Liver (tissue), 9 donors: ENCODE measurements around the gene MAP4K1. TPM values are rescaled to one million over a fixed set of nuclear protein-coding genes. Genes with fewer than 3 reads are reported as not detected.

Experiments used
- DNase-seq: peaks from one replicate; pipeline ENCODE4 v3.0.0-alpha.2; 2017; ENCODE audit warnings: low spot score
- H3K27ac ChIP-seq, 2 donors: one replicate each; pipeline ENCODE4 v1.7.0; 2013; ENCODE audit warnings: inconsistent platforms in 2 of 2, low read length in 2 of 2, control low read depth in 1 of 2, low read depth in 1 of 2, mild to moderate bottlenecking in 1 of 2
- H3K27me3 ChIP-seq, 4 donors: one replicate each; pipeline versions ENCODE4 v1.6.1 to v1.7.0; 2013; ENCODE audit warnings: low read length in 3 of 4, inconsistent platforms in 1 of 4, mild to moderate bottlenecking in 1 of 4, moderate library complexity in 1 of 4; ENCODE audit not compliant: control insufficient read depth in 4 of 4, insufficient read depth in 4 of 4
- H3K36me3 ChIP-seq, 4 donors: one replicate each; pipeline versions ENCODE4 v1.6.1 to v1.7.0; 2013; ENCODE audit warnings: low read length in 3 of 4, mild to moderate bottlenecking in 3 of 4, low read depth in 1 of 4, moderate library complexity in 1 of 4; ENCODE audit not compliant: control insufficient read depth in 4 of 4, insufficient read depth in 3 of 4
- H3K4me1 ChIP-seq, 4 donors: one replicate each; pipeline versions ENCODE4 v1.6.1 to v1.7.0; 2013; ENCODE audit warnings: low read length in 3 of 4, mild to moderate bottlenecking in 3 of 4, moderate library complexity in 1 of 4; ENCODE audit not compliant: control insufficient read depth in 4 of 4, insufficient read depth in 4 of 4
- H3K4me3 ChIP-seq, 3 donors: one replicate each; pipeline versions ENCODE4 v1.6.1 to v1.7.0; 2013; ENCODE audit warnings: low read length in 3 of 3, control low read depth in 1 of 3, low read depth in 1 of 3, mild to moderate bottlenecking in 1 of 3
- H3K9ac ChIP-seq, 2 donors: one replicate each; pipeline ENCODE4 v1.7.0; 2013; ENCODE audit warnings: low read length in 2 of 2, mild to moderate bottlenecking in 2 of 2, moderate library complexity in 2 of 2, control low read depth in 1 of 2, low read depth in 1 of 2
- H3K9me3 ChIP-seq, 4 donors: one replicate each; pipeline versions ENCODE4 v1.6.1 to v1.7.0; 2013; ENCODE audit warnings: low read length in 3 of 4; ENCODE audit not compliant: control insufficient read depth in 4 of 4
- EGR1 ChIP-seq, 2 donors: IDR thresholded peaks; 2 replicates each; pipeline ENCODE4 v1.6.1; 2016 to 2018; ENCODE audit warnings: antibody characterized with exemption in 2 of 2, low read depth in 2 of 2
- FOXA1 ChIP-seq: IDR thresholded peaks from 2 replicates; pipeline ENCODE4 v1.6.1; 2016; ENCODE audit warnings: antibody characterized with exemption
- FOXA2 ChIP-seq: IDR thresholded peaks from 2 replicates; pipeline ENCODE4 v1.6.1; 2016; ENCODE audit warnings: antibody characterized with exemption
- GABPA ChIP-seq, 2 donors: IDR thresholded peaks in 1 of 2; conservative IDR thresholded peaks in 1 of 2; 2 replicates each; pipeline ENCODE4 v1.6.1; 2016; ENCODE audit warnings: antibody characterized with exemption in 2 of 2, mild to moderate bottlenecking in 1 of 2, moderate library complexity in 1 of 2
- HNF4A ChIP-seq, 2 donors: conservative IDR thresholded peaks; 2 replicates each; pipeline ENCODE4 v1.6.1; 2016; ENCODE audit warnings: antibody characterized with exemption in 2 of 2, mild to moderate bottlenecking in 2 of 2
- HNF4G ChIP-seq: IDR thresholded peaks from 2 replicates; pipeline ENCODE4 v1.6.1; 2016; ENCODE audit warnings: antibody characterized with exemption
- JUND ChIP-seq, 2 donors: IDR thresholded peaks; 2 replicates each; pipeline ENCODE4 v1.6.1; 2016; ENCODE audit warnings: antibody characterized with exemption in 2 of 2
- NR2F2 ChIP-seq: IDR thresholded peaks from 2 replicates; pipeline ENCODE4 v1.6.1; 2016; ENCODE audit warnings: antibody characterized with exemption
- RAD21 ChIP-seq, 2 donors: IDR thresholded peaks; 2 replicates each; pipeline ENCODE4 v1.6.1; 2016; ENCODE audit warnings: antibody characterized with exemption in 2 of 2, mild to moderate bottlenecking in 2 of 2
- RXRA ChIP-seq, 2 donors: IDR thresholded peaks; 2 replicates each; pipeline ENCODE4 v1.6.1; 2017 to 2018; ENCODE audit warnings: antibody characterized with exemption in 2 of 2, mild to moderate bottlenecking in 1 of 2
- SP1 ChIP-seq: IDR thresholded peaks from 2 replicates; pipeline ENCODE4 v1.6.1; 2018; ENCODE audit warnings: antibody characterized with exemption, mild to moderate bottlenecking
- TAF1 ChIP-seq: conservative IDR thresholded peaks from 2 replicates; pipeline ENCODE4 v1.6.1; 2016; ENCODE audit warnings: antibody characterized with exemption, mild to moderate bottlenecking
- YY1 ChIP-seq: IDR thresholded peaks from 2 replicates; pipeline ENCODE4 v1.6.1; 2016; ENCODE audit warnings: antibody characterized with exemption, mild to moderate bottlenecking
- ZBTB33 ChIP-seq: IDR thresholded peaks from 2 replicates; pipeline ENCODE4 v1.6.1; 2016; ENCODE audit warnings: antibody characterized with exemption
- WGBS: extraction: QIAGEN DNeasy Blood & Tissue Kit; methylation state at CpG from one replicate; pipeline ENCODE4 v1.1.7; 2013; 5-methylcytosine and 5-hydroxymethylcytosine counted together
- polyA plus RNA-seq, 2 donors: library from polyadenylated mRNA; stranded (reverse) in 1 of 2; unstranded in 1 of 2; fragments of 200-250 nt in 1 of 2; fragments of >200 nt in 1 of 2; fragmentation: Nextera tagmentation in 1 of 2; extraction: Ambion mirVana in 1 of 2; gene quantifications; one replicate each; pipeline versions ENCODE4 v1.2.1 to v1.2.3, GENCODE V29; 2013 to 2015
- total RNA-seq, 2 donors: library from RNA; depleted of rRNA; stranded (reverse); fragments of >200 nt; gene quantifications; one replicate each; pipeline ENCODE4 v1.2.3, GENCODE V29; 2014
- TF ChIP-seq, protein P1 (sequence below): IDR thresholded peaks from 2 replicates; pipeline ENCODE4 v1.6.1; 2016; ENCODE audit warnings: antibody characterized with exemption, mild to moderate bottlenecking
- TF ChIP-seq, protein P2 (sequence below): fragments of 150-350 bp; IDR thresholded peaks from 2 replicates; pipeline ENCODE4 v1.5.1; 2017; ENCODE audit warnings: improper control_type of control experiment, low read depth, low read length; ENCODE audit not compliant: missing input control
- TF ChIP-seq, protein P3 (sequence below): IDR thresholded peaks from 2 replicates; pipeline ENCODE4 v1.6.1; 2016; ENCODE audit warnings: antibody characterized with exemption
- TF ChIP-seq, protein P4 (sequence below): IDR thresholded peaks from 2 replicates; pipeline ENCODE4 v1.6.1; 2016; ENCODE audit warnings: antibody characterized with exemption
- donor health status: healthy.
- donor health status: healthy.
- donor health status: healthy.
- donor health status: healthy.
- donor health status: healthy.

MAP4K1 gene
- total and polyA plus RNA-seq, 4 donors: 0.89 to 3.1 (median 1.9) TPM

DNA sequence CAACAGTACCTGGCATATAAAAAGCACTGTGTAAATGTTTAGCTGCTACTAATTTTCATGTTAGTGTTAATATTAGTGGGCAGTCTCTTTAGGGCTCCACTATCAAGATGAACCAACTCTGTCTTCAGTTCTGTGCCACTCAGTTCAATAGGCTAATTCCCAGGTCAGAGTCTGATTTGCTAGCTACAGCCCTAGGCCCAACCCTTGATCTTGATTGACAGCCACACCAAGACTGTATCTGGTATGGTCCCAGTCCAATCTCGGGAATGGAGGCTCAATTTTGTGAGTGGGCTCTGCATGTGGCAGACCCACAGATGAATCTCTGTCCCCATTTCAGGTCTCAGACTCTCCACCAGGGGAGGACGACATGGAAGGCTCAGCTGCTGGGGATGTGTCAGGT, 46.1 kb downstream of the MAP4K1 start (continued):
- TF ChIP-seq, protein P1, sequence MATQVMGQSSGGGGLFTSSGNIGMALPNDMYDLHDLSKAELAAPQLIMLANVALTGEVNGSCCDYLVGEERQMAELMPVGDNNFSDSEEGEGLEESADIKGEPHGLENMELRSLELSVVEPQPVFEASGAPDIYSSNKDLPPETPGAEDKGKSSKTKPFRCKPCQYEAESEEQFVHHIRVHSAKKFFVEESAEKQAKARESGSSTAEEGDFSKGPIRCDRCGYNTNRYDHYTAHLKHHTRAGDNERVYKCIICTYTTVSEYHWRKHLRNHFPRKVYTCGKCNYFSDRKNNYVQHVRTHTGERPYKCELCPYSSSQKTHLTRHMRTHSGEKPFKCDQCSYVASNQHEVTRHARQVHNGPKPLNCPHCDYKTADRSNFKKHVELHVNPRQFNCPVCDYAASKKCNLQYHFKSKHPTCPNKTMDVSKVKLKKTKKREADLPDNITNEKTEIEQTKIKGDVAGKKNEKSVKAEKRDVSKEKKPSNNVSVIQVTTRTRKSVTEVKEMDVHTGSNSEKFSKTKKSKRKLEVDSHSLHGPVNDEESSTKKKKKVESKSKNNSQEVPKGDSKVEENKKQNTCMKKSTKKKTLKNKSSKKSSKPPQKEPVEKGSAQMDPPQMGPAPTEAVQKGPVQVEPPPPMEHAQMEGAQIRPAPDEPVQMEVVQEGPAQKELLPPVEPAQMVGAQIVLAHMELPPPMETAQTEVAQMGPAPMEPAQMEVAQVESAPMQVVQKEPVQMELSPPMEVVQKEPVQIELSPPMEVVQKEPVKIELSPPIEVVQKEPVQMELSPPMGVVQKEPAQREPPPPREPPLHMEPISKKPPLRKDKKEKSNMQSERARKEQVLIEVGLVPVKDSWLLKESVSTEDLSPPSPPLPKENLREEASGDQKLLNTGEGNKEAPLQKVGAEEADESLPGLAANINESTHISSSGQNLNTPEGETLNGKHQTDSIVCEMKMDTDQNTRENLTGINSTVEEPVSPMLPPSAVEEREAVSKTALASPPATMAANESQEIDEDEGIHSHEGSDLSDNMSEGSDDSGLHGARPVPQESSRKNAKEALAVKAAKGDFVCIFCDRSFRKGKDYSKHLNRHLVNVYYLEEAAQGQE: no peak
- no peak for TF ChIP-seq ZBTB33
- TF ChIP-seq HNF4G: no peak
- TF ChIP-seq EGR1 (IDR thresholded peaks at IDR 0.05; ENCODE audit: low read depth in 2 of 2): no peak
- TF ChIP-seq NR2F2: no peak

GRCh38 chr19:38569368-38569983, 48.3 kb downstream of the MAP4K1 start:
- DNase-seq: no peak
- H3K4me3 ChIP-seq: no peak overlapping the region
- no peaks in the 10 kb centered on the region for H3K9me3 ChIP-seq
- no peak overlapping the region for H3K9ac ChIP-seq
- H3K36me3 ChIP-seq: no peaks in the 10 kb centered on the region
- peaks cover 0 to 4% (median 0%) of the 10 kb centered on the region in 4 donors for H3K4me1 ChIP-seq
- 84% methylated on average over 6 of the region's 6 CpGs for WGBS
- H3K27me3 ChIP-seq: no peaks in the 10 kb centered on the region
- no peak for TF ChIP-seq JUND (IDR thresholded peaks at IDR 0.05)
- no peak for TF ChIP-seq RAD21 (IDR thresholded peaks at IDR 0.05)
- TF ChIP-seq HNF4G: no peak
- TF ChIP-seq FOXA1: no peak
- TF ChIP-seq, protein P2, sequence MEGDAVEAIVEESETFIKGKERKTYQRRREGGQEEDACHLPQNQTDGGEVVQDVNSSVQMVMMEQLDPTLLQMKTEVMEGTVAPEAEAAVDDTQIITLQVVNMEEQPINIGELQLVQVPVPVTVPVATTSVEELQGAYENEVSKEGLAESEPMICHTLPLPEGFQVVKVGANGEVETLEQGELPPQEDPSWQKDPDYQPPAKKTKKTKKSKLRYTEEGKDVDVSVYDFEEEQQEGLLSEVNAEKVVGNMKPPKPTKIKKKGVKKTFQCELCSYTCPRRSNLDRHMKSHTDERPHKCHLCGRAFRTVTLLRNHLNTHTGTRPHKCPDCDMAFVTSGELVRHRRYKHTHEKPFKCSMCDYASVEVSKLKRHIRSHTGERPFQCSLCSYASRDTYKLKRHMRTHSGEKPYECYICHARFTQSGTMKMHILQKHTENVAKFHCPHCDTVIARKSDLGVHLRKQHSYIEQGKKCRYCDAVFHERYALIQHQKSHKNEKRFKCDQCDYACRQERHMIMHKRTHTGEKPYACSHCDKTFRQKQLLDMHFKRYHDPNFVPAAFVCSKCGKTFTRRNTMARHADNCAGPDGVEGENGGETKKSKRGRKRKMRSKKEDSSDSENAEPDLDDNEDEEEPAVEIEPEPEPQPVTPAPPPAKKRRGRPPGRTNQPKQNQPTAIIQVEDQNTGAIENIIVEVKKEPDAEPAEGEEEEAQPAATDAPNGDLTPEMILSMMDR: no peak
- no peak for TF ChIP-seq GABPA (IDR thresholded peaks at IDR 0.05 in 1 of 2, conservative IDR thresholded peaks at IDR 0.05 in 1 of 2)
- TF ChIP-seq, protein P3, sequence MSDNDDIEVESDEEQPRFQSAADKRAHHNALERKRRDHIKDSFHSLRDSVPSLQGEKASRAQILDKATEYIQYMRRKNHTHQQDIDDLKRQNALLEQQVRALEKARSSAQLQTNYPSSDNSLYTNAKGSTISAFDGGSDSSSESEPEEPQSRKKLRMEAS: no peak
- TF ChIP-seq HNF4A (conservative IDR thresholded peaks at IDR 0.05): no peak
- TF ChIP-seq, protein P1: no peak
- TF ChIP-seq FOXA2: no peak
- no peak for TF ChIP-seq SP1
- no peak for TF ChIP-seq RXRA (IDR thresholded peaks at IDR 0.05)
- TF ChIP-seq, protein P4, sequence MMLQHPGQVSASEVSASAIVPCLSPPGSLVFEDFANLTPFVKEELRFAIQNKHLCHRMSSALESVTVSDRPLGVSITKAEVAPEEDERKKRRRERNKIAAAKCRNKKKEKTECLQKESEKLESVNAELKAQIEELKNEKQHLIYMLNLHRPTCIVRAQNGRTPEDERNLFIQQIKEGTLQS: no peak
- TF ChIP-seq EGR1 (IDR thresholded peaks at IDR 0.05; ENCODE audit: low read depth in 2 of 2): no peak
- TF ChIP-seq TAF1: no peak
- TF ChIP-seq YY1: no peak
- TF ChIP-seq ZBTB33: no peak
- H3K27ac ChIP-seq: no peak overlapping the region
